Uterus (tissue), 2 donors: ENCODE results near the gene CAMK2B.

Experiments used
- CTCF ChIP-seq, 4 experiments: fragments of 200-600 bp in 2 of 4; fragments of 450-650 bp in 2 of 4; sonication (generic) in 2 of 4; IDR thresholded peaks; one replicate each; pipeline ENCODE4 v1.5.1; 2016 to 2019; ENCODE audit warnings: antibody characterized with exemption in 4 of 4, mild to moderate bottlenecking in 2 of 4, moderate library complexity in 1 of 4
- POLR2A ChIP-seq, 2 donors: fragments of 450-650 bp; IDR thresholded peaks; one replicate each; pipeline ENCODE4 v1.6.1; 2016; ENCODE audit warnings: antibody characterized with exemption in 2 of 2, mild to moderate bottlenecking in 1 of 2, moderate library complexity in 1 of 2

DNA sequence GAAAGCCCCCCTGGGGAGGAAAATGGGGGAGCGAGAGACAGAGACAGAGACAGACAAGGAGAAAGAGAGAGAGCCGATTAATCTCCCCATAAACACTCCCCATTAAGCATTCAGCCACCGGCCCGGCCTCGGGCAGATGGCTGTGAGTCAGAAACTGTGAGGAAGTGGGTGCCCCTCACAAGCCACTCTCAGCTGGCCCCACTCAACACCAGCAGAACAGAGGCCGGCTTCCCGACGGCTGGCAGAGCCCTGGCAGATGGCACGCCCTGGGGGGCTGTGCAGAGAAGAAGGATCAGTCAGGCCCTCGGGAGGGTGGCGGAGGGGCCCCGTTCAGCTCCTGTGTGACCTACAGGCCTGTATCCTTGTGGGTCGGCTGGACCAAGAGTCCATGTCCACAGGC is 41.2 kb downstream of the CAMK2B start:
- no peak for TF ChIP-seq CTCF (IDR thresholded peaks at IDR 0.05)
- no peak for TF ChIP-seq POLR2A (IDR thresholded peaks at IDR 0.05)
